ENCODE data around the gene FAM117A. TPM values are rescaled to one million over a fixed set of nuclear protein-coding genes. Genes with fewer than 3 reads are reported as not detected.
"Not testable (repeated sequence)": the region's sequence is repeated elsewhere in the genome, so short reads cannot be mapped to it uniquely, and the experiment has no call there.

Gene FAM117A
- total and polyA plus RNA-seq, 3 experiments from 2014 or later: 21.8 to 85.0 (median 24.8) TPM

GRCh38 chr17:49673679-49674078 is 90.3 kb downstream of the FAM117A start:
- H3K4me1 ChIP-seq (ENCODE audit: insufficient read depth, low read length): peaks cover 52% of the 10 kb centered on the region
- Mint-ChIP-seq H3K36me3 (peaks cover 0 to 51% (median 5%) of the 10 kb centered on the region in 3 donors), H3K4me3 (peak overlapping the region in 1 of 7 donors; percentile 48), H3K27me3 (peaks cover 0 to 10% of the 10 kb centered on the region in 2 donors), H3K27ac (peak overlapping the region in 7 of 8 donors; percentile 28 to 98 (median 76)), H3K4me1 (peaks cover 64 to 80% (median 76%) of the 10 kb centered on the region in 3 donors)
- H3K27ac ChIP-seq (ENCODE audit: low read depth, low read length); H3K9me3 ChIP-seq (ENCODE audit: low read length); H3K27me3 ChIP-seq (ENCODE audit: insufficient read depth, low read length, poor library complexity, severe bottlenecking); H3K9me3 Mint-ChIP-seq; H3K36me3 ChIP-seq (ENCODE audit: insufficient read depth, low read length); DNase-seq; POLR2A ChIA-PET; H3K4me3 ChIP-seq (ENCODE audit: low read length): not testable (repeated sequence)
- CTCF ChIA-PET: interaction anchor here (0.7 kb wide), 1 partner anchor 26 kb away, joined by 3 read pairs; no protein-coding TSS in a partner anchor

- Histone ChIP-seq H3K27me3 (ENCODE audit: insufficient read depth, low read length, poor library complexity, severe bottlenecking) (no peaks in the 10 kb centered on the region), H3K27ac (ENCODE audit: low read depth, low read length) (no peak overlapping the region), H3K4me1 (ENCODE audit: insufficient read depth, low read length) (peaks cover 32% of the 10 kb centered on the region), H3K36me3 (ENCODE audit: insufficient read depth, low read length) (no peaks in the 10 kb centered on the region), H3K9me3 (ENCODE audit: low read length) (no peaks in the 10 kb centered on the region), H3K4me3 (ENCODE audit: low read length) (no peak overlapping the region)
- CTCF ChIA-PET: interaction anchor here (0.6 to 2.1 kb wide), 2 partner anchors 9 to 101 kb away, joined by 3 to 6 read pairs; no protein-coding TSS in a partner anchor
- Mint-ChIP-seq H3K9me3 (no peaks in the 10 kb centered on the region), H3K4me3 (no peak overlapping the region), H3K27ac (peak overlapping the region in 4 of 8 donors; percentile 11 to 66 (median 46)), H3K36me3 (peaks cover 0 to 57% (median 6%) of the 10 kb centered on the region in 3 donors), H3K27me3 (no peaks in the 10 kb centered on the region), H3K4me1 (peaks cover 53 to 75% (median 72%) of the 10 kb centered on the region in 3 donors)
- POLR2A ChIA-PET: no interaction called here
- DNase-seq: no peak
Measured at GRCh38 chr17:49670641-49671040, 93.3 kb downstream of the FAM117A start.

GRCh38 chr17:49670002-49670401 is 93.9 kb downstream of the FAM117A start:
- no peaks in the 10 kb centered on the region for H3K27me3 Mint-ChIP-seq
- peaks cover 0 to 51% (median 3%) of the 10 kb centered on the region in 3 donors for H3K36me3 Mint-ChIP-seq
- ChIA-PET POLR2A (no interaction called here), CTCF (interaction anchor here (2.1 kb wide), 1 partner anchor 100 kb away, joined by 6 read pairs; no protein-coding TSS in a partner anchor)
- Histone ChIP-seq H3K9me3 (ENCODE audit: low read length) (no peaks in the 10 kb centered on the region), H3K27ac (ENCODE audit: low read depth, low read length) (no peak overlapping the region), H3K4me1 (ENCODE audit: insufficient read depth, low read length) (peaks cover 26% of the 10 kb centered on the region), H3K27me3 (ENCODE audit: insufficient read depth, low read length, poor library complexity, severe bottlenecking) (no peaks in the 10 kb centered on the region), H3K4me3 (ENCODE audit: low read length) (no peak overlapping the region), H3K36me3 (ENCODE audit: insufficient read depth, low read length) (no peaks in the 10 kb centered on the region)
- H3K9me3 Mint-ChIP-seq: no peaks in the 10 kb centered on the region
- H3K4me3 Mint-ChIP-seq: peak overlapping the region in 1 of 7 donors; percentile 3
- DNase-seq: no peak
- H3K4me1 Mint-ChIP-seq: peaks cover 47 to 70% (median 66%) of the 10 kb centered on the region in 3 donors
- H3K27ac Mint-ChIP-seq: peak overlapping the region in 4 of 8 donors; percentile 15 to 26 (median 20)

- peak overlapping the region in 1 of 8 donors; percentile 54 for H3K27ac Mint-ChIP-seq
- POLR2A ChIA-PET: no interaction called here
- Histone ChIP-seq H3K27me3 (ENCODE audit: insufficient read depth, low read length, poor library complexity, severe bottlenecking) (no peaks in the 10 kb centered on the region), H3K9me3 (ENCODE audit: low read length) (no peaks in the 10 kb centered on the region), H3K27ac (ENCODE audit: low read depth, low read length) (no peak overlapping the region), H3K4me3 (ENCODE audit: low read length) (no peak overlapping the region), H3K36me3 (ENCODE audit: insufficient read depth, low read length) (no peaks in the 10 kb centered on the region), H3K4me1 (ENCODE audit: insufficient read depth, low read length) (peaks cover 20% of the 10 kb centered on the region)
- H3K36me3 Mint-ChIP-seq: peaks cover 0 to 55% (median 7%) of the 10 kb centered on the region in 3 donors
- H3K4me1 Mint-ChIP-seq: peaks cover 45 to 70% (median 63%) of the 10 kb centered on the region in 3 donors
- no peak for DNase-seq
- H3K4me3 Mint-ChIP-seq: no peak overlapping the region
- no peaks in the 10 kb centered on the region for H3K9me3 Mint-ChIP-seq
- H3K27me3 Mint-ChIP-seq: no peaks in the 10 kb centered on the region
- CTCF ChIA-PET: no interaction called here
Measured at GRCh38 chr17:49667854-49668253, 96.1 kb downstream of the FAM117A start.

- Mint-ChIP-seq H3K27ac (no peak overlapping the region), H3K4me3 (no peak overlapping the region), H3K9me3 (no peaks in the 10 kb centered on the region), H3K4me1 (peaks cover 45 to 66% (median 65%) of the 10 kb centered on the region in 3 donors), H3K27me3 (no peaks in the 10 kb centered on the region), H3K36me3 (peaks cover 0 to 50% (median 5%) of the 10 kb centered on the region in 3 donors)
- CTCF ChIA-PET: no interaction called here
- Histone ChIP-seq H3K27ac (ENCODE audit: low read depth, low read length) (no peak overlapping the region), H3K27me3 (ENCODE audit: insufficient read depth, low read length, poor library complexity, severe bottlenecking) (no peaks in the 10 kb centered on the region), H3K9me3 (ENCODE audit: low read length) (no peaks in the 10 kb centered on the region), H3K4me1 (ENCODE audit: insufficient read depth, low read length) (peaks cover 11% of the 10 kb centered on the region), H3K4me3 (ENCODE audit: low read length) (no peak overlapping the region), H3K36me3 (ENCODE audit: insufficient read depth, low read length) (no peaks in the 10 kb centered on the region)
- POLR2A ChIA-PET: no interaction called here
- no peak for DNase-seq
Measured at GRCh38 chr17:49664706-49665211, 99.2 kb downstream of the FAM117A start.

Other genes with a start within 250 kb of the FAM117A start
- under 1 TPM; 0.31 to 0.44 TPM for gene NXPH3, start 188.3 kb downstream of the FAM117A start, total RNA-seq
- gene NXPH3, start 188.3 kb downstream of the FAM117A start, polyA plus RNA-seq: not detected
- gene SPOP, start 86.0 kb downstream of the FAM117A start, total RNA-seq: 10 to 100 TPM; 74.8 to 75.1 TPM
- 101 TPM for gene SPOP, start 86.0 kb downstream of the FAM117A start, polyA plus RNA-seq
- 10 to 100 TPM; 82.8 to 88.9 TPM for gene SLC35B1, start 56.2 kb downstream of the FAM117A start, total RNA-seq
- gene SLC35B1, start 56.2 kb downstream of the FAM117A start, polyA plus RNA-seq: 34.6 TPM
- gene KAT7, start 24.6 kb upstream of the FAM117A start, total RNA-seq: 10 to 100 TPM; 66.1 to 75.8 TPM
- gene KAT7, start 24.6 kb upstream of the FAM117A start, polyA plus RNA-seq: 58.1 TPM
- not detected for gene TAC4, start 83.9 kb upstream of the FAM117A start, total RNA-seq
- not detected for gene TAC4, start 83.9 kb upstream of the FAM117A start, polyA plus RNA-seq
- under 1 TPM; 0.58 to 0.88 TPM for gene DLX4, start 205.1 kb upstream of the FAM117A start, total RNA-seq
- not detected for gene DLX4, start 205.1 kb upstream of the FAM117A start, polyA plus RNA-seq
- under 1 TPM in 1 of 2 experiments, not detected in 1; 0.15 TPM for gene DLX3, start 231.1 kb upstream of the FAM117A start, total RNA-seq
- gene DLX3, start 231.1 kb upstream of the FAM117A start, polyA plus RNA-seq: not detected

All from CD8-positive, alpha-beta memory T cell (primary cell).